A549 treated with ZK216348 at 1 μM for 4 hours (cell line): ENCODE data around the gene ENPP3. TPM values are rescaled to one million over a fixed set of nuclear protein-coding genes. Genes with fewer than 3 reads are reported as not detected.

Source experiments
- total RNA-seq: library from RNA; stranded (reverse); fragments of 200-300 nt; extraction: Qiagen RNA extraction; gene quantifications from 5 replicates; pipeline ENCODE4 v1.2.3, GENCODE V29; 2022; ENCODE audit warnings: low read depth

ENPP3 gene
- not detected in 5 replicates for total RNA-seq

DNA sequence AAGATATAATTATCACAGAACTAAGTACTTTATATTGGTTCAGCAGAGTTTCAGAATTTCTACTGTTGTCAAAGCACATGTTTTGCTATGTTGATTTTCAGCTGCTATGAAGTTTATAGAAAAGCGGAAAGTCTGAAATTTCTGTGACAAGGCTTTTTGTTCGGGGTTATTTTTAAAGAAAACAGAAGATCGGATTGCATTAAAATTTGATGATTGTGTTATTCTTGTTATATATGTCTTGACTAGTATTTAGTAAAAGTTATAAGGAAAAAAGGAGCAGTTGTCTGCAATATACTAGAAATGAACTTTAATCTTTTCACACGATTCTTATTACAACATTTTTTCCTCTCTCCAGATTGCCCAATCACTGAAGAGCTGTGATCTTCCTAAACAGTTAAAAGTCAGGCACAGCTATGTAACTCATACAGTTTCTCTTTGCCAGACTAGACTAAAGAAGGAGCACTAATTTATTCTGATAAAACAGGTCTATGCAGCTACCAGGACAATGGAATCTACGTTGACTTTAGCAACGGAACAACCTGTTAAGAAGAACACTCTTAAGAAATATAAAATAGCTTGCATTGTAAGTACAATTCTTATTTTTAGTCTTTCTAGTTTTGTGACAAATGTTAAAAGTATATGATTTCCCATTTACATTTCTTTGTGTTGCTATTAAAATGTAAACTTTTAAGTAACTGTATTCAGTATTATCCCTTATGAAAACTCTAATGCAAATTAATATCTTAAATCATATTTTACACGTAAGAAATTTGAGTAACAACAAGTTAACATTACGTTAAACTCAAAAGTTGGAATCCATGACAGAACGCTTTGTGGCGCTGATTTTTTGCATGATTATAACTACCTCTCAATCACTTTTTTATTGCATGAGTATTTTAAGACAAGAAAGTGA is at the start of gene ENPP3:
Gene ENPP3 (plus strand): TSS at position 423 of the 913 bp plus-strand sequence. CDS start 83 bp downstream, at position 506.

DNA sequence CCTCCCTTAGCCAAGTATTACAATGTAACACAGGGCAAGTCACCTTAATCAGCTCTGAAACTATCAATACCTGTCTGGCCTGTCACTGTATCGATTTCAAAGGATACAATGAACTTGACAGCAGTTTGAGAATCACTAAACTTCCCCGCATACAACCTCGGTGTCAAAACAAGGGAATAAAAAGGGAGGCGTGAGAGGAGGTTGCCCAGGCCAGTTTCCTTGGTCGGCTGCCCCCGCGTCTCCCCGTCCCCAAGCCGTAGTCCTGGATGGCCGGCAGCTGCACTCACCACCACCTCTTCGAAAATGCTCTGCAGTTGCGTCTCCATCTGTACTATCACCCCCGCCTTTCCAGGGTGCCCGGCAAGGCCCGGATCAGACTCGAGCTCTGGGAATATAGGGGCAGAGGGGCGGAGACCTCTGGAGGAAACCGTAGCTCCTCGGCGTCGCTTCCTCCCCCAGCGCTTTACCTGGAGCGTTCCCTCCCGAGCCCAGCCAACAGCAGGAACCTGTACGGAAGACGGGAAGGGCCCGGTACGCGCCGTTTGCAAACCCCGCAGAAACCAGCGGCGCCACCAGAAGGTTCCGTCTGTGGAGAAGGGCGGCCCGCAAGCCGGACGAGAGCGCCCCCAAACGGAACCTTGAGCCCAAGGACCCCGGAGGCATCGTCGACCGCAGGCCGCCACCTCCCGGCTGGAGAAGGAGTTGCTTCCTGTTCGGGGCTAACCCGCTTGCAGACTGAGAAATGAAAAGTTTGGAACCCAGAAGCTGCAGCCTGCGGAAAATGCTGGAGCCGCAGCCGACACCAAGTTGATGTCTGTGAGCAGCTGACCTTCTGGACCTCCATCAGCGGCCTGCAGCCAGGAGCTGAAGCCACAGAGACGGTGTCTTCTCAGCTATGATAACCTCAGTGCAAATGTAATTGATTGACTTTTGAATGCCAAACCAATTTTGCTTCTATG is 9.1 kb upstream of the ENPP3 start, which contains the start of gene MED23:
Gene MED23 (minus strand): TSS at position 519 of the 959 bp plus-strand sequence. CDS start 193 bp downstream, at position 326.

DNA sequence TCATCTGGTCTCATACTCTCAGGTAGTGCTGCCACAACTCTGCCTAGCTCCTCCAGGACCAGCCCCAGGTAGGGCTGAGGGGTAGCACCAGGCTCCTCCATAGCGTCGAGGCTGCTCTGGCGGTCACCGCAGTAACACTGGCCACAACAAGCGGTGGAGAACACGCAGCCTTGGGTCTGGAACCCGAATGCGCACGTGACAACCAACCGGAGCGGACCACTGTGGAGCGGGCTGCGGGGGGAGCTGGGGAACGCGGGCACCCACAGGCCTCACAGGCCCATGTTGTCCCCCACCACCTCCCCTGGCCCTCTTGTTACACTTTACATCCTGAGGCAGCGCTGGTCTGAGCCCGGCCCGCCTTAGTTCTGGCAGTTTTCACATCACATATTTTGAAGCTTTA is 73.8 kb downstream of the ENPP3 start, which contains the start of gene CTAGE9:
Gene CTAGE9 (minus strand): TSS at position 101 of the 400 bp plus-strand sequence. CDS start 0 bp downstream, at position 101.

Other genes starting within 250 kb of the ENPP3 start
- gene ARG1, start 64.1 kb upstream of the ENPP3 start, total RNA-seq, result not detected in 5 replicates
- gene MED23, start 9.1 kb upstream of the ENPP3 start, total RNA-seq, result 6.0 to 8.5 TPM (median 7.0 TPM) in 5 replicates
- not detected in 5 replicates for gene OR2A4, start 64.1 kb downstream of the ENPP3 start, total RNA-seq
- gene CTAGE9, start 73.7 kb downstream of the ENPP3 start, total RNA-seq, result not detected in 5 replicates
- 0.94 to 1.9 TPM (median 1.5 TPM) in 5 replicates for gene ENPP1, start 170.7 kb downstream of the ENPP3 start, total RNA-seq